SHP77 (cell line): ENCODE data around the gene TMEM255B.
"Not testable (repeated sequence)": the region's sequence is repeated elsewhere in the genome, so short reads cannot be mapped to it uniquely, and the experiment has no call there.

Source experiments
- DNase-seq, 2 experiments: peaks; one replicate each; lab custom pipeline; 2025; lab: John Stamatoyannopoulos, UW

The TMEM255B gene

DNA sequence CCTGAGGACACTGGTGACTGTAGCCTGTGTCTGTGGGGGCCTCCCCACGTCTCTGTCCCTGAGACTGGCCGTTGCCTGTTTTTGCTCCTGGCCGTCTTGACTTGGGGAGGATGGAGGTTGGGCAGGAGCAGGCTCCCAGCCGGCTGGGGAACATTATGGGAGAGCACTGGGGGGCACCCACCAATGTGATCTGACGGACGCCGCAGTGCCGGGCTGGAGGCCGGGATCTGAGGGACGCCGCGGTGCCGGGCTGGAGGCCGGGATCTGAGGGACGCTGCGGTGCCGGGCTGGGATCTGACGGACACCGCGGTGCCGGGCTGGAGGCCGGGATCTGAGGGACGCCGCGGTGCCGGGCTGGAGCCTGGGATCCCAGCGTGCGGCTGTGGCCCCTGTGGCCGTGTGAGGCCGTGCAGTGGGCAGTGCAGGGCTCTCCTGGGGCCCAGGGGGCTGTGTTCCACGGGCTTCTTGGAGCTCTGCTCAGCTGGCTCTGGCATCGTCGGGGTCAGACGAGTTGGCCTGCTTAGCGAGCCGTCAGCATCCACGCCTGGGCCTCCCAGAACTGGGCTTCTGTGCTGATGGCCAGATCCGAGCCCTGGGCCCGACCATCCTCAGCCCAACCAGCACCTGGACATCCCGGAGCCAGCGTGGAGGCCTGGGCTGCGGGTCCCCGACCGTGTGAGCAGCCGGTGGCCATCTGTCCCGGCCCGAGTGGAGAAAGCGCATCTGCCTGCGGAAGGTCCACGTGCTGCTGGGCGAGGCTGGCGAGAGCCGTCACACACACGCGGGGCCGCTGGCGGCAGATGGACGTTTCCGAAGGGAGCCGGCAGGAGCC lies 59.0 kb downstream of the TMEM255B start:
- no peak for DNase-seq

DNA sequence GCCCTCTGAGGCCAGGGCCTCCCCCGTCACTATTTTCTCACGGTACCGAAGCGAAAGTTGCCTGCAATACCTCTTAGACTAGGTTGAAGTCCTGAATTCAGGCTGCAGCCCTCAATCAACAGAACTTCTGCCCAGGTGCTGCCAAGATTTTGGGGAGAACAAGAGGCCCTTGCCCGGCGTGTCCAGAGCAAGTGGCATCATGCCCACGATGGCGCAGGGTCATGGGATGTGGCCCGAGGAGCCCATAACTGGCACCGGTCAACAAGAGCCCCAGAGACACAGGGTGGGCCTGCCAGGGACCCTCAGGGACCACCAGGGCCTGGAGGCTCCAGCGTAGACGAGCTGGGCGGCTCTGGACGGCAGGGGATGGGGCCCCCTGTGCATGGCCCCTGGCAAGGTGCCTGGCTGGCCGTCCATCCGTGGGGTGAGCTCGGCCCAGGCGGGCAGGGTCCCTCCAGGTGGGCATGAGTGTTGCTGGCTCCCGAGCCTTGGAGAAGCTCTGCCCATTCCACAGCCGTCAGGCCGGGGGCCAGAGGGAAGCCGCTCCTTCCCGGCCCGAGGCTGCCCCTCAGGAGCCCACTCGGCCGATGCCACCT lies 59.8 kb downstream of the TMEM255B start:
- no peak for DNase-seq

DNA sequence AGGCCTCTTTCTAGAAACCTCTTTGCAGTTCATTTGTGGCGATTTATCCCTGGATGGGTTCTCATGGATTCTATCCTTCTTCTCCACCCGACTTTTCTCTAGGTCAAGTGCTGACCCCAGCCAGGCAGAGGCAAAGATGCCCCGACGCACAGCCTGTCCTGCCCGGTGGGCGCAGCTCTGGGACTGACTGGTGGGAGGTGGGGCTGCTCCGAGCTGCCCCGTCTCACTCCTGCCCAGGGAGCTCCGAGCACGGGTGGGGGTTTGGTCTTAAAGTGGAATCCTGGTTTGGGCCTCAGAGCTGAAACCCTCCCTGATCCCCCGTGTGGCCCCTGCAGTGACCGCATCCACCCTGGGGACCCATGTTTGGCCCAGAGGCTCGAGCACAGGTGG lies 60.3 kb downstream of the TMEM255B start:
- no peak for DNase-seq

DNA sequence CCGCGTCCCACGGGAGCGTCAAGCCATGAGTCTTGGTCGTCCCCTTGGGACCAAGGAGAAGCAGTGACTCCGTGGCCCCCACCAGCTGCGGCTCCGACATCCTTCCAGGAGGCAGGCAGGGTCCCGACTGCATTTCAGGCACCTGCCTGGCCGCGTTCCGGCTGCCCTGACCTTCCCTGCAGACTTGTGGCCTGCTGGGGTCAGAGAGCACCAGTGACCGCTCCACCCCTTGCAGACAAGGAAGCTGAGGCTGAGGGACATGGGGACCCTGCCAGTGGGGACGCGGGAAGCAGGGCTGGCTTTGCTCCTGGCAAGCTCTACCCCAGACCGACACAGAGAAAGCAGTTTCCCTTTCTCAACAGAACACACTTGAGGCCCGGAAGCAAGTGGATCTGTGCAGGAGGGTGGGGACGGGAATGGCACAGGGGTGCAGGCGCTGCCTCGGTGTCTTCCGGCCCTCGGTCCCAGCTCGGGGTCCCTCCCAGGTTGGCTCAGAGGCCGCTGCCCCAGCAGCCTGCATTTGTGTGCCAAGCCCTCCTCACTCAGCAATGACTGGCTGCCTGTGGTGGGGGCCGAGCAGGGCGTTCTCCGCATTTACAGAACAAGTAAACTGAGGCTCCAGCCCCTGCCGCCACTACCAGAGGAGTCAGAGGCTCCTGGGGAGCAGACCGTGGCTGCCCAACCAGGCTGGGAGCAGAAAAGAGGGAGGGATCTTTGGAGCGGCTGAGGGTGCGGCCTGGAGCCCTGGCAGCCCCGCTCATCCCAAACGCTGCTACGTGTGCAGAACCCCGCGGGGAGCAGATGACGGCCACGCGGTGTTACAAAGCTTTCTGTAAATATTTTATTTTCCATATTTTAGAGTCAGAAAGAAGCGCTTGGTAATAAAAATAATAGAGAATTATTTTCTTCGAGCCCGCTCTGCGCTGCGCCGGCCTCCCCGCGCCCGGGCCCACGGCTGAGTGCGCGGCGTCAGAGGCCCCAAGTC lies 61.0 kb downstream of the TMEM255B start:
- DNase-seq: no peak

DNA sequence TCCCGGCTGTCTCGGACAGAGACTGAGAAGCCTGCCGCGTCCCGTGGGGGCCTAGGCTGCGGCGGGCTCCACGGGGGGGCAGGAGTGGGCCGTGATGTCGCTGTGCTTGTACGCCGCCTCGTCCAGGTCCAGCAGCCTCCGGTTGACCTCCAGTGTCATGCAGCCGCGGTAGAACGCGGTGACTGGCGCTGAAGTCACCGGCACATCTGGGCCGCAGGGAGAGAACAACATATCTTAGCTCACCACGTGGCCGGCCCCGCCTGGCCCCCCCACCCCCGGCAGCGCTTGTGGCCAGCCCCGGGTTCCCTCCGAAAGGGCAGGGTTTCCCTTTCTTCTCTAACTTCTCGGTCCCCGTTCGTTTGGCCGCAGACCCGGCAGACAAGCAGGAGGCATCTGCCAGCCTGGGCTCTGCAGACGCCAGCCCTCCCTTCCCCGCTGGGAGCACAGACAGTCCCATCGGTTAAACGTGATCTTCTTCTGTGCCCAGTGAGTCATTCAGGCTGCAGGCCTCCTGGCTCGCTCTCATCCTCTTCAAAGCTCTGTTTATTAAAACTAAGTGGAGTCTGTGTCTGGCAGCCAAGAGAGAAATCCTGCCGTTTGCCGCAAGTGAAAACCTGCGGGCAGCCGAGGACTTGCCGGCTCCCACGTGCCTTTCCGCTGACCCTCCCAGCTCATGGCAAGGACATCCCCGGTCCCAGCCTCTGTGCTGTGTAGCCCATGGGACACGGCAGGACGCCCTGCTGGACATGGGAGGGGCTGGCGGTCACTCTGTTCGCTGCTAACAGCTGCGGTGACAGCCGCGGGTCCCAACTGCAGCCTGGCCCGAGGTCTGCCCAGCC lies 62.0 kb downstream of the TMEM255B start:
- no peak for DNase-seq

DNA sequence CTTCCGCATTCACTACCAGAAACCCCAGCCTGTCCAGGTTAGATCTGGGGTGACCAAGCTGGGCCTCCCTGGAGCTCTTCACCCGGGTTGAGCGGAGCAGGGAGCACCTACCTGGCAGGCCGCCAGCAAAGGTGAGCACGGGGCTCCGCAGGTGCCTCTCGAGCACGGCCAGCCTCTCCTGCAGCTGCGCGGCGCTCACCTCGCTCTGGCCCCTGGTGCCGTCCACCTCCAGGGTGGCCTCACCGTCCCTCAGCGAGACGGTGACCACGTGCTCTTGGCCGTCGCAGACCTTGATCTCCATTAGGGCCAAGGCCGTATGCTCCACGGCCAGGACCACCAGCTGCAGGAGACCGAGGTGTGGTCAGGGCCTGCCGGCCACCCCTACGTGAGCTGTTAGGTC lies 62.8 kb downstream of the TMEM255B start:
- DNase-seq: no peak

DNA sequence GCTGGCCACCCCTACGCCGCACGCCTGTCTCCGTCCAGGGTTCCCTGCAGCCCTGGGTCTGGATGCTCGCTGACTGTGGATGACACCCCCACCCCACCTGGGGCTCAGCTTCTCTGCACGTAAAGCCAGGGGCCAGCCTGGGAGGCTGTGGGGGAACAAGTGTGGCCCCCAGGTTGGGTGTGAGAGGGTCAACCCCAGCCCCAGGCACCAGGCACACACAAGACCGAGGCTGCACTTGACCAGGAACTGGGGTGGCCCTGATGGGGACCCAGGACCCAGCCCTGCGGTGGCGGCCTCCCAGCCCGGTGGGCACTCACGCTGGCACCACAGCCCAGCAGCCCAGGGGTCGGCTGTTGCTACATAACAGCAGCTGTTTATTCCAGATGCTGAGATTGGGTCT lies 63.2 kb downstream of the TMEM255B start:
- no peak for DNase-seq

DNA sequence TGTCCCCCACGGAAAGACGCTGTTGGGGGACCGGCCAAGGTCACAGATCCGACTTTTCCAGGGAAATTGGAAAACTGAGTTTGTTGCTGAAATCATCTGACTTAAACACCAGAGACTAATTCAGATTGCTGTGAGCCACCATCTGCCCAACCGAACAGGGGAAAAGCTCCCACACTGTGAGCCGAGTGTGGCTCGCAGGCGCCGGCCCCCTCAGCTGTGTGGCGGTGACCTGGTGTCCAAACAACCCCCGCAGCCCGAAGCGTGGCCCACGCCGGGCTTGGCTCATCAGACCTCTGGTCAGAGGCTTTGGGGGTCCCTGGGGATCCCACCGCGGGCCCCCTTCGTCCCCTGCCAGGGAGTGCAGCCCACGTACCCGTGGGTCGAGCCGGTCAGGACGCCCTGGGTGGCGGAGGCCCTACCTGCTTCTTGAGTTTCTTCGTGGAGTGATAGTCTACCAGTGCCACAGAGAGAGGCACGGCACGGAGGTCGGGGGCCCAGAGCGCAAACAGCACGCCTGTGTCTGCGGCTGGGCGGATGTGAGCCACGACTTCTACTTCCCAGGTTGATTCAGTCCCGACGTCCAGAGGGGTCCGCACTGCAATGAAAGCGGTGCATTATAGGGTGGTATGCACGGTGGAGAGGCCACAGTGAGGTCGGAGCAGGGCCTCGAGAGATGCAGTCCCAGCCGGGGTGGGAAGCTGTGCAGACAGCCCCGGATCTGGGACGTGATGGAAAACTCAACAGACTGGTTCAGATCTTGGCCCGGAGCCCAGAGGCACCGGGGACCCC lies 64.1 kb downstream of the TMEM255B start:
- no peak for DNase-seq

DNA sequence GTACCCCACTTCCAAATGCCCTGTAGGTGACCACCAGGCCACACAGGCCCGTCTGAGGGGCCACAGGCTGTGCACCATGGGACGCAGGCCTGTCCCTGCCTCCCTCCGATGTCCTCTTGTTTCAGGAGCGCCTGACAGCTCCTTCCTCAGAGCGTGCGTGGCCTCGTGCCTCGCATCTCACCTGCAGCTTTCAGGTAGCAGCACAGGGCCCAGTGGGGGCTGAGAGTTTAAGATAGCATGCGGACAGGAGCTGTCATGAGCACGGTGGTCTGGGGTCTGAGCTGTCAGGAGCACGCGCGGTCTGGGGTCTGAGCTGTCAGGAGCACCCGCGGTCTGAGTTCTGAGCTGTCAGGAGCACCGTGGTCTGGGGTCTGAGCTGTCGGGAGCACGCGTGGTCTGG lies 64.7 kb downstream of the TMEM255B start:
- no peak for DNase-seq

DNA sequence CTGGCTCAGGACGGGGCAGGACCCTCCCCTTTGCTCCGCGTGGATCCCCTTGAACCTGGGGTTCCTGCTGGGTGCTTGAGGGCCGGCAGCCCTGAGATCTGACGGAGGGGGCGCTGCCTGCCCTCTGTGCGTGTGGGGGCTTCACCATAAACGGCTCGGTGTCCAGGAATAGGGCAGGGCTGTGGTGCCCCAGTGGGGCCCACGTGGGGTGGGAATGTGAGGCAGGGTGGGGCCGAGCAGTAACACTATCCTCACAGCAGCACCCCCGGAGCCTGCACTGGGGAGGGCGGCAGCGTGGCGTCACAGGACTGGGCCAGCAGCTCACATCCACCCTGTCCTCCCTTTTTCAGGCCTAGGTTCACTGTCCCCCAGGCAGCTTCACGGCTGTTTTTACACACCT lies 66.8 kb downstream of the TMEM255B start:
- no peak for DNase-seq

DNA sequence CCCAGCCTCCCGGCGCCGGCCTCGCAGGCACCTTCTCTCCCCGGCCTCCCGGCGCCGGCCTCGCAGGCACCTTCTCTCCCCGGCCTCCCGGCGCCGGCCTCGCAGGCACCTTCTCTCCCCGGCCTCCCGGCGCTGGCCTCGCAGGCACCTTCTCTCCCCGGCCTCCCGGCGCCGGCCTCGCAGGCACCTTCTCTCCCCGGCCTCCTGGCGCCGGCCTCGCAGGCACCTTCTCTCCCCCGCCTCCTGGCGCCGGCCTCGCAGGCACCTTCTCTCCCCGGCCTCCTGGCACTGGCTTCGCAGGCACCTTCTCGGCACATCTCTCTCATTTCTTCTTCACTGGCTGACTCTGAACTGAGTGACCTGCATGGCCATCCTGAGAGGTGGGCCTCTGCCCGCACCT lies 67.4 kb downstream of the TMEM255B start:
- DNase-seq: not testable (repeated sequence)

DNA sequence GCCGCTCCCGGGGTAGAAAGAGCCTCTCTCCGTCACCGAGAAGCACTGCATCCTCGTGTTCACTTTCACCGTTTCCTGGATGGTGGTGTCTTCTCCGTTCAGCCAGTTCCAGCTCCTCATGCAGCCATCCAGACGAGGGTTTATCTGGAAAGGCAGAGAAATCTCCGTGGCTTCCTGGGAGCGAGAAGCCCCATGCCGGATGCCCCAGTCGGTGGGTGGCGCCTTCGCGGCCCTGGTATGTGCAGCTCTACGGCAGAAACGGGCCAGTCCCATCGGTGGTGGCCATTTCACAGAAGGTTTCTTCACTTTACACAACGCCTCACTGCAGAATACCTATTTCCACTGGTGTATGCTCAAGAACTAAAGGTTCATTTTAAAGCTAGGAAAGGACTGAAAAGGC lies 68.0 kb downstream of the TMEM255B start:
- no peak for DNase-seq

DNA sequence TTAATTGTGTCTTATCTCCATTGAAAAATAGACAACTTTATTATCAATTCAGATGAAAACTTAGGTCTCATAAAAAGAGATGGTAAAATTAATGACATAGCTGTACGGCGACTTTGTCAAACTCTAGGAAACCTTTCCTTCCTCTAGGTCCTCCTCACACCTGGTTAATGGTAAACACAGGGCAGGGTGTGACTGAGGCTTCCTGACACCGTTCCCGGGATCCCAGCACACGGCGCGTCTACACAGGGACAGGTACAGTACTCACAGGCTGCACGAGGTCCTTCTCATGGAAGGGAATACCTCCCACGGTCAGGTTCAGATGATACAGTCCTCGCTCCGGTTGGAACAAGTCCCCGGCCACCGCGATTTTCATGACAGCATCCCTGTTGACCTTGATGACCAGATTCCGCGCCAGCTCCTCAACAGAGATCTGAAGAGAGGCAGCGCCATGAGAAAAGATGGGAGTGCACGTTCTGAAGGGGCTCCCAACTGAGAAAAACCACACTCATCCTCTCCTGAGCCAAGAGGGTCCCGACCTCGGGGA lies 69.3 kb downstream of the TMEM255B start:
- no peak for DNase-seq

DNA sequence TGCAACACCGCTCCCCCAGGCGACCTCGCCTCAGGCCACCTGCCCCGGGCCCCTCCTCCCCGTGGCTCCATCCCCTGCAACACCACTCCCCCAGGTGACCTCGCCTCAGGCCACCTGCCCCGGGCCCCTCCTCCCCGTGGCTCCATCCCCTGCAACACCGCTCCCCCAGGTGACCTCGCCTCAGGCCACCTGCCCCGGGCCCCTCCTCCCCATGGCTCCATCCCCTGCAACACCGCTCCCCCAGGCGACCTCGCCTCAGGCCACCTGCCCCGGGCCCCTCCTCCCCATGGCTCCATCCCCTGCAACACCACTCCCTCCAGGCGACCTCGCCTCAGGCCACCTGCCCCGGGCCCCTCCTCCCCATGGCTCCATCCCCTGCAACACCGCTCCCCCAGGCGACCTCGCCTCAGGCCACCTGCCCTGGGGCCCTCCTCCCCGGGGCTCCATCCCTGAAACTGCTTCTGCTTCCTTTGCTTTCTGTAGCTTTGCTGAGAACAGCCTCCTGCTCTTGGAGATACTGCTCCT lies 71.5 kb downstream of the TMEM255B start:
- not testable (repeated sequence) for DNase-seq

DNA sequence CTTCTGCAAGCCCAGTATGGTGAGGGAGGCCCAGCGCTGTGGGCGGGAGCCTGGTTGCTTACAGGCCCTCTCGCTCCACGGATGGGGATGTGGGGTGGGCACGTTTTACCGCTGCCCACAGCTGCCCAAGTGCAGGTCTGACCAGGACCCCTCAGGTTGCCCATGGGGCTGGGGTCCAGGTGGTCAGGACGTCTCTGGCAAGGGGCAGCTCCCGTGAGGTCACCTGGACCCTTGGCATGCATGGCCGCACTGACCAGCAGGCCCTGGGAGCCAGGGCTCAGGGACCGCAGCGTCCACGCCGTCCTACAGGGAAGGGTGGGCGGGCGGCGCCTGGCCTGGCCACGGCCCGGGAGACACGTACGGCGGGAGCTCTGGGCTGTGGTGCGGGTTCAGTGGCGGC lies 72.0 kb downstream of the TMEM255B start:
- no peak for DNase-seq

DNA sequence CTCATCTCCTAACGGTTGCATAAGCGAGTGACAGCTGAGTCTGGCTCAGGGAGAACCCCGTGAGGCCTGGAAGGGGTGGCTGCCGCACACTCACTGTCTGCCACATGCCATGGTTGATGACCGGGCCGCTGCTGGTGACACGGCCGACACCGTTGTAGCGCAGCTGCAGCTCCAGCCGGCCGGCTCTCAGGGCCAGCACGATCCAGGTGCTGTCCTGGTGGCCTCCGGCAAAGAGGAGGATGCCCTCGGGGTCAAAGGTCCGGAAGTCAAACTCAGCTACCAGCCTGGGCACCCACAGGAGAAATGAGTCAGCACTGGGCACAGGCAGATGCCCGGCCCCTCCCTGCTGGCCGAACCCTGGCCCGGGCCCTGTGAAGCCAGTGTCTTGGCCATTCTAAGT lies 73.2 kb downstream of the TMEM255B start:
- no peak for DNase-seq

DNA sequence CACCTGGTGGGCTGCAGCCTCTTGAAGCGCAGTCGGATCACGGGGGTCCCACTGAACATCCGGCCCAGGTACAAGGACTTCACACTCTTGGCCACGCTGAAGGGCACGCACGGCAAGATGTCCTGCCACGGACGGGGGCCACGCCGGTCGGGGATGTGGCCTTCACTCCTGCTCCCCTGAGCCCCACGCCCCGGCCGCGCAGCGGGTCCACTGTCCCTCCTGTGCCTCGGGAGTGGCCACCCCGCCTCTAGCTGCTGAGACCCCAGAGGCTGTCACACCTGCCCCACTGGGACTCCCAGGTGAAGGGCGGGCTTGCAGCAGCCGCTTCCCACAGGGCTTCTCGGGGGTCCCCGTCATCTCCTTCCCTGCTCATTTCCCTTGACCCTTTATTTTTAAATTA lies 73.6 kb downstream of the TMEM255B start:
- DNase-seq: no peak

DNA sequence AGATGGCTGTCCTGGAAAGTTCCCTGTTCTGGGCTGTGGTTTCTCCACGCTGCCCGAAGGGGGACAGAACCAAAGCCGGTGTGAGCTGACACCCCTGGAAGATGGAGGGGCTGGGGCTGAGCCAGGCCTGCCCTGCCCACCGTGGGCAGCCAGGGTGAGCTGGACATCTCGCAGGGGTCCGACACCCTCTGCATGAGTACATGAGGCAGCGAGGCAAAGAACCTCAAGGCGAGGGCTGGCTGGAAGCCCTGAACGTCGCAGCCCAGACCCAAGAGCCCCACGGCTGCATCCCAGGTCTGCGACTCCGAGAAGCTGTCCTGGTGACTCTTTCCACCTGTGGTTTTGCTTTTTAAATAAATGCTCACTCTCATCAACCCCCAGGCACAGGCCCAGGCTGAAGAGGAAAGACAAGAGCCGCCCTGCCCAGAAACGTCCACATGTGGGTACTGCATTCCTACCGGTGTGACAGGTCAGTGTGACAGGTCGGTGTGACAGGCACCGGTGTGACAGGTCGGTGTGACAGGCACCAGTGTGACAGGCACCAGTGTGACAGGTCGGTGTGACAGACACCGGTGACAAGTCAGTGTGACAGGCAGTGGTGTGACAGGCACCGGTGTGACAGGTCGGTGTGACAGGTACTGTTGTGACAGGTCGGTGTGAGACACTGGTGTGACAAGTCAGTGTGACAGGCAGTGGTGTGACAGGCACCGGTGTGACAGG lies 74.2 kb downstream of the TMEM255B start:
- DNase-seq: no peak

DNA sequence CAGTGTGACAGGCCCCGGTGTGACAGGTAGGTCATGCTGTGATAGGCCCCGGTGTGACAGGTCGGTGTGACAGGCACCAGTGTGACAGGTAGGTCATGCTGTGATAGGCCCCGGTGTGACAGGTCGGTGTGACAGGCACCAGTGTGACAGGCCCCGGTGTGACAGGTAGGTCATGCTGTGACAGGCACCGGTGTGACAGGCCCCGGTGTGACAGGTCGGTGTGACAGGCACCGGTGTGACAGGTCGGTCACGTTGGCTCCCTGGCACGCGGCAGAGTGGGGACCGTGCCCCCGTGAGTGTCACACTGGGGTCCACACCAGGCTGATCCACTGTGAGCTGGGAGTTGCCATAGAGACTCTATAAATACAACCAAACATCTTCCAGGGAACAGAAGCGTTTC lies 75.0 kb downstream of the TMEM255B start:
- not testable (repeated sequence) for DNase-seq
